ENCODE results near the gene CCNL2. TPM values are rescaled to one million over a fixed set of nuclear protein-coding genes. Genes with fewer than 3 reads are reported as not detected.
A peak's percentile ranks its signal among the peaks of the same experiment; 100 is the strongest.
"Not testable (repeated sequence)": the region's sequence is repeated elsewhere in the genome, so short reads cannot be mapped to it uniquely, and the experiment has no call there.

CCNL2 gene
- total and polyA plus RNA-seq, 2 donors (not counting 1 experiment from before 2014, with no cell fraction given), result 102 to 116 TPM

DNA sequence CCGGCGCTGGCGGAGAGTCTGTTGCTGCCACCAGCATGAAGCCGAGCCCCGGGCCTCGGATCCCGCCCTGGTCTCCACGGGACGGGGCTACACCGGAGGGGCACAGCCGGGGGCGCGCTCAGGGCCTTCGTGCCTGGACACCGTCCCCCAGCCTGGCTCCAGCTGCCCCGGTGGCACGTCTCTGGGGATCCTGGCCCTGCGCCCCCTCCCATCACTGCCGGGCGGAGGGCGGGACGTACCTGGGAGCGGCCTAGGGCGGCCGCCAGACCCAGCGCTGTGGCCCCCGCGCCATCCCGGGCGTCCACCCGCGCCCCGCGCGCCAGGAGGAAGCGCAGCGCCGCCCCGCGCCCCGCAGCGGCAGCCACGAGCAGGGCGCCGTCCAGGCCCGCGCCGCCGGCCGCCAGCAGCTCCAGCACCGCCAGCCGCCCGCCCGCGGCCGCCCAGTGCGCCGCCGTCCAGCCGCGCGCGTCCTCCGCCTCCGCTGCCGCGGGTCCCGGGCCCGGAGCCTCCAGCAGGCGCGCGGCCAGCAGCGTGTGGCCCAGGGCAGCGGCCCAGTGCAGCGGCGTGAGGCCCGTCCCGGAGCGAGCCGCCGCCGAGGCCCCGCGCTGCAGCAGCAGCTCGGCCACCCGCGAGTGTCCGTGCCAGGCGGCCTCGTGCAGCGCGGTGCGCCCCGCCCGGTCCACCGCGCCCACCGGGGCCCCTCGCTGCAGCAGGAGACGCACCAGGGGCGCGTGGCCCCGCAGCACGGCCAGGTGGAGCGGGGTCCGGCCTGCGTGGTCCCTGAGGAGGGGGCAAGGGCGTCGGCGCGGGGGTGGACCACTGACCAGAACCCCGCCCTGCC is 20.9 kb upstream of the CCNL2 start:
- H3K79me2 ChIP-seq (ENCODE audit: control insufficient read depth, insufficient read depth, low read length), result no peaks in the 10 kb centered on the region
- DNase-seq (ENCODE audit: low read depth in 2 of 2), result no peak
- H3K36me3 ChIP-seq (ENCODE audit: control insufficient read depth, insufficient read depth, low read length), result no peaks in the 10 kb centered on the region
- peak overlapping the region; percentile 23 for H3K9ac ChIP-seq (ENCODE audit: insufficient read depth, low read length)
- no peak overlapping the region for H3K27ac ChIP-seq (ENCODE audit: insufficient read depth, low read length)
- no peaks in the 10 kb centered on the region for H3K27me3 ChIP-seq (ENCODE audit: control insufficient read depth, insufficient read depth, low read length)
- H4K20me1 ChIP-seq (ENCODE audit: control insufficient read depth, extremely low read depth, insufficient read depth, low read length), result no peaks in the 10 kb centered on the region
- H2AFZ ChIP-seq (ENCODE audit: low read length), result peak overlapping the region; percentile 49
- TF ChIP-seq, protein P1, sequence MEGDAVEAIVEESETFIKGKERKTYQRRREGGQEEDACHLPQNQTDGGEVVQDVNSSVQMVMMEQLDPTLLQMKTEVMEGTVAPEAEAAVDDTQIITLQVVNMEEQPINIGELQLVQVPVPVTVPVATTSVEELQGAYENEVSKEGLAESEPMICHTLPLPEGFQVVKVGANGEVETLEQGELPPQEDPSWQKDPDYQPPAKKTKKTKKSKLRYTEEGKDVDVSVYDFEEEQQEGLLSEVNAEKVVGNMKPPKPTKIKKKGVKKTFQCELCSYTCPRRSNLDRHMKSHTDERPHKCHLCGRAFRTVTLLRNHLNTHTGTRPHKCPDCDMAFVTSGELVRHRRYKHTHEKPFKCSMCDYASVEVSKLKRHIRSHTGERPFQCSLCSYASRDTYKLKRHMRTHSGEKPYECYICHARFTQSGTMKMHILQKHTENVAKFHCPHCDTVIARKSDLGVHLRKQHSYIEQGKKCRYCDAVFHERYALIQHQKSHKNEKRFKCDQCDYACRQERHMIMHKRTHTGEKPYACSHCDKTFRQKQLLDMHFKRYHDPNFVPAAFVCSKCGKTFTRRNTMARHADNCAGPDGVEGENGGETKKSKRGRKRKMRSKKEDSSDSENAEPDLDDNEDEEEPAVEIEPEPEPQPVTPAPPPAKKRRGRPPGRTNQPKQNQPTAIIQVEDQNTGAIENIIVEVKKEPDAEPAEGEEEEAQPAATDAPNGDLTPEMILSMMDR (conservative IDR thresholded peaks at IDR 0.05 in 1 of 2, IDR thresholded peaks at IDR 0.05 in 1 of 2; ENCODE audit: low read depth in 1 of 2, low read length in 2 of 2), result no peak
- TF ChIP-seq EZH2 (IDR thresholded peaks at IDR 0.05; ENCODE audit: low read length, missing control alignments), result no peak
- peak overlapping the region; percentile 25 for H3K4me2 ChIP-seq (ENCODE audit: extremely low read depth, insufficient read depth, low read length)
- H3K4me1 ChIP-seq (ENCODE audit: control insufficient read depth, extremely low read depth, insufficient read depth, low read length), result peaks cover 4% of the 10 kb centered on the region
- H3K9me3 ChIP-seq (ENCODE audit: control insufficient read depth, insufficient read depth, low read depth, low read length), result no peaks in the 10 kb centered on the region
- H3K4me3 ChIP-seq (replicated peaks in 1 of 4; ENCODE audit: control extremely low read depth in 1 of 4, insufficient read depth in 1 of 4, low read depth in 3 of 4, low read length in 4 of 4), result peak overlapping the region in 2 of 4 experiments; percentile 10 to 27

DNA sequence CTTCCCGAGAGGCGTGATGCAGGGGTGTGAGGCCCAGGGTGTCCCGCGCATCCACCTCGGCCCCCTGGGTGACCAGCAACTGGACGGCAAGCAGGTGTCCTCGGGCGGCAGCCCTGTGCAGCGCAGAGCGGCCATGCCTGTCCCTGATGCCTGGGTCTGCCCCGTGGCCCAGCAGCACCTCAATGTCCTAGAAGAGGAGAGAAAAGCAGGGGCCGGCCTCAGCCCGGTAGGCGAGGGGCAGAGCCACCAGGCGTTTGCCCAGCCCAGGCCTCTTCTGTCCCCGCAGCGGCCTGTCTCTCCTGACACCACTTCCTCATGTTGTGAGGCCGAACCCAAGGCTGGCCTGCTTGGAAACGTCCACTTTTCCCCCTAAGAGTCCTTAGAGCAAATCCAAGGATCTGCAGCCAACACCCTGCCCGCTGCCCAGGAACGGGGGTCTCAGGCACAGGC is 20.3 kb upstream of the CCNL2 start:
- Histone ChIP-seq H3K9me3 (ENCODE audit: control insufficient read depth, insufficient read depth, low read depth, low read length) (no peaks in the 10 kb centered on the region), H3K4me3 (replicated peaks in 1 of 4; ENCODE audit: control extremely low read depth in 1 of 4, insufficient read depth in 1 of 4, low read depth in 3 of 4, low read length in 4 of 4) (peak overlapping the region in 1 of 4 experiments; percentile 27), H3K9ac (ENCODE audit: insufficient read depth, low read length) (peak overlapping the region; percentile 23), H3K27me3 (ENCODE audit: control insufficient read depth, insufficient read depth, low read length) (no peaks in the 10 kb centered on the region), H3K36me3 (ENCODE audit: control insufficient read depth, insufficient read depth, low read length) (no peaks in the 10 kb centered on the region), H4K20me1 (ENCODE audit: control insufficient read depth, extremely low read depth, insufficient read depth, low read length) (no peaks in the 10 kb centered on the region), H3K27ac (ENCODE audit: insufficient read depth, low read length) (no peak overlapping the region), H3K4me2 (ENCODE audit: extremely low read depth, insufficient read depth, low read length) (peak overlapping the region; percentile 25), H2AFZ (ENCODE audit: low read length) (peak overlapping the region; percentile 49), H3K4me1 (ENCODE audit: control insufficient read depth, extremely low read depth, insufficient read depth, low read length) (peaks cover 4% of the 10 kb centered on the region), H3K79me2 (ENCODE audit: control insufficient read depth, insufficient read depth, low read length) (no peaks in the 10 kb centered on the region)
- TF ChIP-seq, protein P1 (conservative IDR thresholded peaks at IDR 0.05 in 1 of 2, IDR thresholded peaks at IDR 0.05 in 1 of 2; ENCODE audit: low read depth in 1 of 2, low read length in 2 of 2), result no peak
- no peak for TF ChIP-seq EZH2 (IDR thresholded peaks at IDR 0.05; ENCODE audit: low read length, missing control alignments)
- DNase-seq (ENCODE audit: low read depth in 2 of 2), result no peak

DNA sequence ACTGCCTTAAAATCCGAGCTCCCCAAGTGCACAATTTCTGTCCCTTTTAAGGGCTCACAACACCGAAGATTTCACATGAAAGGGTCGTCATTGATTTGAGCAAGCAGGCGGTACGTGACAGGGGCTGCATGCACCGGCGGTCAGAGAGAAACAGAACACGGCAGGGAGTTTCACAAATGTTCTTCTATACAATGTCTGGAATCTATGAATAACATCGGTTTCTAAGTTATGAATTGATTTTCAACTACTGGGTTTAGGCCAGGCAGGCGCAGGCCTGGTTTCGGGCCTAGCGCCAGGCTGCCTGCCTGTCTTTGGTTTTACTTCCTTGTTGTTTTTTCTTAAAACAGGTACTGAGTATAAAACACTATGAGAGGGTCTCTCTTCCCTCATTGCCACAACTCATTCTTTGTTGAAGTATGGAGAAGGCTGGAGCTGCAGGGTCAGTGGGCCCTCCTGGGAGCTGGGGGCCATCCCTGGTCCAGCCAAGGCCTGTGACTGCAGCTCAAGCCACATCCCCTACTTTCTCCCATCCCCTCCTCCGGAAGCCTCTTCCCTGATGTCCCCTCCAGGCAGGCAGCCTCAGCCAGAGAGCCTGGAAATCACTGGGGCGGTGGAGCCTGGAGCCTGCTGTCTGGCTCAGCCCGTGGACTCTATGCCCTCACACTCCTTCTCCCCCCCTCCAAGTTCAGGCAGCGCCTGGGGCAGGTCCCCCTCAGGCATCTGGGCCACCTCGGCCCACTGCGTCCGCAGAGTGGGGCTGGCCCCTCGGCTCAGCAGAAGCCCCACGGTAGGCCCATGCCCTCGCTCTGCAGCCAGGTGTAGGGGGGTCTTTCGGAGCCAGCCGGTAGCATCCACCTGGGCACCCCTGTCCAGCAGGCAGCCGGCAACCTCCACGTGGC is 19.6 kb upstream of the CCNL2 start:
- Histone ChIP-seq H3K9ac (ENCODE audit: insufficient read depth, low read length) (no peak overlapping the region), H3K4me1 (ENCODE audit: control insufficient read depth, extremely low read depth, insufficient read depth, low read length) (peaks cover 4% of the 10 kb centered on the region), H3K27ac (ENCODE audit: insufficient read depth, low read length) (no peak overlapping the region), H3K79me2 (ENCODE audit: control insufficient read depth, insufficient read depth, low read length) (no peaks in the 10 kb centered on the region), H3K4me2 (ENCODE audit: extremely low read depth, insufficient read depth, low read length) (no peak overlapping the region), H3K4me3 (replicated peaks in 1 of 4; ENCODE audit: control extremely low read depth in 1 of 4, insufficient read depth in 1 of 4, low read depth in 3 of 4, low read length in 4 of 4) (no peak overlapping the region), H3K27me3 (ENCODE audit: control insufficient read depth, insufficient read depth, low read length) (no peaks in the 10 kb centered on the region), H4K20me1 (ENCODE audit: control insufficient read depth, extremely low read depth, insufficient read depth, low read length) (no peaks in the 10 kb centered on the region), H2AFZ (ENCODE audit: low read length) (no peak overlapping the region), H3K36me3 (ENCODE audit: control insufficient read depth, insufficient read depth, low read length) (no peaks in the 10 kb centered on the region), H3K9me3 (ENCODE audit: control insufficient read depth, insufficient read depth, low read depth, low read length) (no peaks in the 10 kb centered on the region)
- no peak for DNase-seq (ENCODE audit: low read depth in 2 of 2)
- TF ChIP-seq, protein P1 (conservative IDR thresholded peaks at IDR 0.05 in 1 of 2, IDR thresholded peaks at IDR 0.05 in 1 of 2; ENCODE audit: low read depth in 1 of 2, low read length in 2 of 2), result no peak
- TF ChIP-seq EZH2 (IDR thresholded peaks at IDR 0.05; ENCODE audit: low read length, missing control alignments), result no peak

DNA sequence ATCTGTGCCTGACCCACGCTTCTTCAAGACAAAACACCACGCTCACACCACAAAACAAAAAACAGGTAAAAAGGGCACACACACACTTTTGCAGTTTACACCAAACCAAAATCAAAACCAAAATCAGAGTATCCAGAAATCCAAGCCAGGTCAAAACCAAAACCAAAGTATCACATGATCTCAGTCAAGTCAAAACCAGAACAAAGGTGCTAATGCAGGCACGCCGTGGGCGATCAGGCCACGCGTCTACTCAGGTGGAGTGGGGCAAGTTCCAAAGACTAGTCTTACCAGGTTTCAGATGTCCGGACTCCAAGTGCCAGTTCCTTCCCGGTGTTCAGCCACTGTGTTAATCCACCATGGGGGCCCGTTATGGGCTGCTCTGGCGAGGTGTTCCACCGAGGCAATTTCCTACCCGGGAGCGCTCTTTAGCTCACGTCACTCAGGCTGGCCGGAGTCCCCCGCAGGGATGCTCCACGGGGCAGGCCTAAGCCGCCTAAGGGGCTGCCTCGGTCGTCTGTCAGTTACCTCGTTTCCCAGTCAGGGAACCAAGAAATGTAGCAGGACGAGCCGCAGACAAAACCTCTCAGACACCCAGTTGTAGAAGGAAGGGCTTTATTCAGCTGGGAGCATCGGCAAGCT is 18.8 kb upstream of the CCNL2 start:
- H3K27ac ChIP-seq (ENCODE audit: insufficient read depth, low read length); H3K9ac ChIP-seq (ENCODE audit: insufficient read depth, low read length); DNase-seq (ENCODE audit: low read depth in 2 of 2); H4K20me1 ChIP-seq (ENCODE audit: control insufficient read depth, extremely low read depth, insufficient read depth, low read length); H2AFZ ChIP-seq (ENCODE audit: low read length); H3K4me2 ChIP-seq (ENCODE audit: extremely low read depth, insufficient read depth, low read length); H3K79me2 ChIP-seq (ENCODE audit: control insufficient read depth, insufficient read depth, low read length); H3K27me3 ChIP-seq (ENCODE audit: control insufficient read depth, insufficient read depth, low read length); H3K4me1 ChIP-seq (ENCODE audit: control insufficient read depth, extremely low read depth, insufficient read depth, low read length); H3K9me3 ChIP-seq (ENCODE audit: control insufficient read depth, insufficient read depth, low read depth, low read length); H3K4me3 ChIP-seq (replicated peaks in 1 of 4; ENCODE audit: control extremely low read depth in 1 of 4, insufficient read depth in 1 of 4, low read depth in 3 of 4, low read length in 4 of 4); H3K36me3 ChIP-seq (ENCODE audit: control insufficient read depth, insufficient read depth, low read length): not testable (repeated sequence)

All from fibroblast of lung (primary cell).